Ishikawa (cell line): Measurements from ENCODE around the gene MIEF2.

Experiments
- CEBPB ChIP-seq: IDR thresholded peaks from 2 replicates; pipeline ENCODE4 v1.6.1; 2012
- CREB1 ChIP-seq: IDR thresholded peaks from 2 replicates; pipeline ENCODE4 v1.6.1; 2012; ENCODE audit warnings: low read depth
- EGR1 ChIP-seq: IDR thresholded peaks from 2 replicates; pipeline ENCODE4 v1.6.1; 2012
- EP300 ChIP-seq: IDR thresholded peaks from 2 replicates; pipeline ENCODE4 v1.6.1; 2012; ENCODE audit warnings: borderline replicate concordance
- FOXM1 ChIP-seq: IDR thresholded peaks from 2 replicates; pipeline ENCODE4 v1.6.1; 2012; ENCODE audit warnings: low read depth, borderline replicate concordance
- MAX ChIP-seq: IDR thresholded peaks from 2 replicates; pipeline ENCODE4 v1.6.1; 2012
- NFIC ChIP-seq: IDR thresholded peaks from 2 replicates; pipeline ENCODE4 v1.6.1; 2012
- RAD21 ChIP-seq: IDR thresholded peaks from 2 replicates; pipeline ENCODE4 v1.6.1; 2012; ENCODE audit warnings: low read depth
- REST ChIP-seq: IDR thresholded peaks from 2 replicates; pipeline ENCODE4 v1.6.1; 2012; ENCODE audit warnings: low read depth, mild to moderate bottlenecking
- TAF1 ChIP-seq: IDR thresholded peaks from 2 replicates; pipeline ENCODE4 v1.6.1; 2012; ENCODE audit warnings: low read depth, mild to moderate bottlenecking
- TCF12 ChIP-seq: IDR thresholded peaks from 2 replicates; pipeline ENCODE4 v1.6.1; 2012; ENCODE audit warnings: low read depth
- TEAD4 ChIP-seq: IDR thresholded peaks from 2 replicates; pipeline ENCODE4 v1.6.1; 2012
- USF1 ChIP-seq: IDR thresholded peaks from 2 replicates; pipeline ENCODE4 v1.6.1; 2012
- YY1 ChIP-seq: IDR thresholded peaks from 2 replicates; pipeline ENCODE4 v1.6.1; 2012; ENCODE audit warnings: low read depth
- ZBTB7A ChIP-seq: IDR thresholded peaks from 2 replicates; pipeline ENCODE4 v1.6.1; 2012; ENCODE audit warnings: low read depth

The MIEF2 gene

GRCh38 chr17:18253187-18253884 lies 7.1 kb upstream of the MIEF2 start:
- TF ChIP-seq EGR1 (no peak), NFIC (no peak), TCF12 (no peak), USF1 (no peak), FOXM1 (no peak), TEAD4 (no peak), CEBPB (no peak), CREB1 (no peak), RAD21 (no peak), MAX (no peak), TAF1 (no peak), EP300 (no peak), YY1 (no peak), ZBTB7A (no peak), REST (no peak)

DNA sequence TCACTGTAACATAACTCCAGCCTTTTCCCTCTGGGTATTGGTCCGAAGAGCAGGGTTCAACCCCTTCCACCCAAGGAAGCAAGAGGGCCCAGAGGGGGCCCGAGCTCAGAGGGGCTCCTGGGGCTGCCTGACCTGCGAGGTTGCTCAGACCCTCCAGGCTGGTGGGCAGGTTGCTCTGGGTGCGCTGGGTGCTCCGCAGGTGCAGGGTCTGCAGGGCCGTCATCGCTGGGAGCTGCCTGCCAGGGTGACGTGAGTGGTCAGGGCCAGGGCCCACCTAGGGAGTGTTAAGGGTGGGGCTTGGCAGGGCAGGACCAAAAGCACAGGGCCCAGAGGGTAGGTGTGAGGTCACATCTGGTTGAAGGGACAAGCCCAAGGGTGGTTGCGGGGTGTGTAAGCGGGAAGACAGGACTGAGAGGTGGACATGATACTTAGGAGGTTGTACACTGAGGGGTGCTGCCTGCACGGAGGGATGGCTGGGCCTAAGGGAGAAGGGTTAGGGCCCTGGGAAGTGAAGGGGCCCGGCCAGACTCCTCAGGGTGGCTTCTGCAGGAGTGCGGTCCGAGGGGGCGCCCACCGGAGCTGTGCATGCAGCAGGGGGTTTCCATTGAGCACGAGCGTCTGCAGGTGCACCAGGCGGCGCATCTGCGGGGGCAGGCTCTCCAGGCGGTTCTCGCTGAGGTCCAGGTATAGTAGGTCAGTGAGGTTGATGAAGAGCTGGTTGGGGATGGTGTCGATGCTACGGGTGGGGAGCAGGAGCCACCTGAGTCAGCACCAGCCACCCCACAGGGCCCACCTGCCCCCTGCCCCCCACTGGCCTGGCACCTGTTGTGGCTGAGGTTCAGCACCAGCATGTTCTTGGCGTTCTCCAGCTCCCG lies 6.3 kb upstream of the MIEF2 start:
- no peak for TF ChIP-seq FOXM1
- TF ChIP-seq YY1, result no peak
- TF ChIP-seq USF1, result no peak
- no peak for TF ChIP-seq NFIC

- no peak for TF ChIP-seq TAF1
Observed at GRCh38 chr17:18254888-18255649, 5.4 kb upstream of the MIEF2 start.

- peak; percentile 60 for TF ChIP-seq REST
- TF ChIP-seq TEAD4, result no peak
Observed at GRCh38 chr17:18256351-18256750, 4.1 kb upstream of the MIEF2 start.

- TF ChIP-seq NFIC (no peak), TEAD4 (no peak), EGR1 (no peak), USF1 (no peak), ZBTB7A (no peak), CREB1 (no peak), REST (no peak), TCF12 (no peak), FOXM1 (no peak), CEBPB (no peak), RAD21 (no peak), TAF1 (no peak), MAX (no peak), EP300 (no peak), YY1 (no peak)
Observed at GRCh38 chr17:18256776-18257175, 3.7 kb upstream of the MIEF2 start.
